ENCODE data around the gene MATK. TPM values are rescaled to one million over a fixed set of nuclear protein-coding genes. Genes with fewer than 3 reads are reported as not detected.

Gene MATK
- total and polyA plus RNA-seq, 10 of the 15 experiments (the other 5 are each of a cell fraction or from before 2014, with no cell fraction given) = 0.24 to 2.2 (median 1.1) TPM; not detected in 2

DNA sequence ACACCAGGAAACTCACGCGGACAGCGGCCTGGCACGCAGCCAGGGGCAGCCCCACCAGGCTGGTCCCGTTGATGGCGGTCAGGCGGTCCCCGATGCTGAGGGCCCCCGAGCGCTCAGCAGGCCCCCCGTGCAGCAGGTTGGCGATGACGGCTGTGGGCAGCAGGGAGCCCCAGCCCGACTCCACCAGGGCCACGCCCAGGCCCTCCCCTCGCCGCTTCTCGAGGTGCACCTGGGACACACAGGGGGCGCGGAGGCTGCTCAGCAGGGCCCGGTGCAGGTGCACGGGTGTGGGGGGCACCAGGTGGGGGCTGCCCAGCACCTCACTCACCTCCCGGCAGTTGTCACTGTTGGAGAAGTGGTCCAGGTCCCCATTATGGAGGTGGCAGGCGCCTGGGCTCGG, 33.7 kb downstream of the MATK start:
- Histone ChIP-seq H4K20me1 (ENCODE audit: control insufficient read depth, insufficient read depth) (no peaks in the 10 kb centered on the region), H3K9ac (ENCODE audit: control insufficient read depth, insufficient read depth, low read length) (no peak overlapping the region), H3K27me3 (replicated peaks in 1 of 2; ENCODE audit: control insufficient read depth in 2 of 2, insufficient read depth in 2 of 2, low read length in 1 of 2) (no peaks in the 10 kb centered on the region), H3K79me2 (ENCODE audit: control insufficient read depth, insufficient read depth, low read length) (no peaks in the 10 kb centered on the region), H3K4me2 (ENCODE audit: control insufficient read depth, insufficient read depth) (no peak overlapping the region), H3K9me3 (replicated peaks; ENCODE audit: control insufficient read depth, insufficient read depth, low read length) (no peaks in the 10 kb centered on the region), H3K4me3 (no peak overlapping the region), H3K27ac (ENCODE audit: control insufficient read depth, insufficient read depth) (no peak overlapping the region), H2AFZ (ENCODE audit: control insufficient read depth, low read depth, low read length) (no peak overlapping the region), H3K4me1 (ENCODE audit: control insufficient read depth, insufficient read depth, low read length) (no peaks in the 10 kb centered on the region), H3K36me3 (ENCODE audit: control insufficient read depth in 2 of 2, insufficient read depth in 2 of 2, low read length in 1 of 2) (peaks cover 0 to 5% of the 10 kb centered on the region in 2 experiments; a peak in 1 of 4 replicates)
- SMC1A ChIA-PET (ENCODE audit: uncharacterized antibody, unreplicated experiment) = no interaction called here
- intact Hi-C loops (cut with micrococcal nuclease; ENCODE audit: unreplicated experiment) = no loop called here
- no TSS peak for BruUV-seq (replicated peaks)
- no peak for ATAC-seq
- WGBS (ENCODE audit: insufficient coverage, insufficient replicate concordance, low lambda C conversion rate, missing lambda C conversion rate) = 96% methylated on average over 19 of the region's 25 CpGs
- no peak for FAIRE-seq
- no peak for DNase-seq (ENCODE audit: low read depth, low spot score)
- RAD21 ChIA-PET (ENCODE audit: unreplicated experiment) = interaction anchor here (0.8 kb wide), 1 partner anchor 10 kb away, joined by 3 read pairs; the partner anchor contains the start of gene MRPL54
- TF ChIP-seq SP1 (IDR thresholded peaks at IDR 0.05; ENCODE audit: low read depth, low read length) = no peak
- no peak for TF ChIP-seq CBX5 (IDR thresholded peaks at IDR 0.05; ENCODE audit: low read depth)
- TF ChIP-seq MTA2 (IDR thresholded peaks at IDR 0.05; ENCODE audit: low read depth) = no peak
- TF ChIP-seq HCFC1 (IDR thresholded peaks at IDR 0.05; ENCODE audit: low read length) = no peak
- no peak for TF ChIP-seq KAT2A (conservative IDR thresholded peaks at IDR 0.05; ENCODE audit: control insufficient read depth, low read depth, low read length)
- TF ChIP-seq POLR2AphosphoS5 (IDR thresholded peaks at IDR 0.05; ENCODE audit: low read length) = no peak
- no peak for TF ChIP-seq BRCA1 (IDR thresholded peaks at IDR 0.05; ENCODE audit: low read depth, low read length)
- TF ChIP-seq EZH2 (IDR thresholded peaks at IDR 0.05; ENCODE audit: borderline replicate concordance, control insufficient read depth, low read depth, low read length) = no peak
- no peak for TF ChIP-seq SUZ12 (IDR thresholded peaks at IDR 0.05; ENCODE audit: unreplicated experiment)
- no peak for TF ChIP-seq TCF3 (IDR thresholded peaks at IDR 0.05; ENCODE audit: borderline replicate concordance, insufficient read depth, low read depth, low read length)
- TF ChIP-seq NFXL1 (IDR thresholded peaks at IDR 0.05; ENCODE audit: borderline replicate concordance) = no peak
- no peak for TF ChIP-seq SPI1 (IDR thresholded peaks at IDR 0.05; ENCODE audit: borderline replicate concordance, insufficient read depth, low read depth, low read length)
- no peak for TF ChIP-seq SIX5 (IDR thresholded peaks at IDR 0.05; ENCODE audit: low read depth, low read length, severe bottlenecking)
- TF ChIP-seq POLR2A (IDR thresholded peaks at IDR 0.05; ENCODE audit: low read depth, low read length) = no peak
- no peak for TF ChIP-seq HDAC6 (IDR thresholded peaks at IDR 0.05; ENCODE audit: unreplicated experiment)
- TF ChIP-seq GATAD2B (conservative IDR thresholded peaks at IDR 0.05; ENCODE audit: low read depth) = no peak
- CTCF ChIA-PET = interaction anchor here (0.6 kb wide), 2 partner anchors 8 to 1771 kb away, joined by 3 to 6 read pairs; no protein-coding TSS in a partner anchor
- in situ Hi-C loops (cut with MboI) = no loop called here
- POLR2A ChIA-PET = interaction anchor here (0.6 kb wide), 1 partner anchor 187 kb away, joined by 6 read pairs; no protein-coding TSS in a partner anchor

Data from GM12878 (cell line).